Measurements from ENCODE around the gene CNPY4. TPM values are rescaled to one million over a fixed set of nuclear protein-coding genes. Genes with fewer than 3 reads are reported as not detected.

CNPY4 gene
- total RNA-seq, 4 donors from 2014 or later: 3.8 to 8.4 (median 6.5) TPM

- no peak overlapping the region for H3K4me3 ChIP-seq (ENCODE audit: low read depth, poor library complexity, severe bottlenecking)
- intact Hi-C loops (cut with DNase I; ENCODE audit: low total_unique reads): no loop called here
- no peak for TF ChIP-seq CTCF (IDR thresholded peaks at IDR 0.05)
- no peak for TF ChIP-seq POLR2A (IDR thresholded peaks at IDR 0.05)
- WGBS, 2 donors: 80 to 89% methylated on average over 8 to 11 of the region's 11 CpGs
- DNase-seq (ENCODE audit: low spot score in 2 of 2): no peak
Measured at GRCh38 chr7:100173806-100174495, 54.5 kb downstream of the CNPY4 start.

GRCh38 chr7:100174582-100174981 is 55.1 kb downstream of the CNPY4 start:
- 89 to 95% methylated on average over 5 of the region's 5 CpGs for WGBS, 2 donors
- no peak for DNase-seq (ENCODE audit: low spot score in 2 of 2)
- intact Hi-C loops (cut with DNase I; ENCODE audit: low total_unique reads): no loop called here
- no peak overlapping the region for H3K4me3 ChIP-seq (ENCODE audit: low read depth, poor library complexity, severe bottlenecking)
- TF ChIP-seq POLR2A (IDR thresholded peaks at IDR 0.05) (no peak), CTCF (IDR thresholded peaks at IDR 0.05) (no peak)

MicroRNA genes within 50 kb of the gene (microRNA counts, 767-probe panel; counts per million panel counts)
- microRNA hsa-miR-106b-5p: 0 to 358 counts per million in 2 donors
- microRNA hsa-miR-25-3p: 9,387 to 10,601 counts per million in 2 donors
- microRNA hsa-miR-93-5p: 358 to 9,371 counts per million in 2 donors

Small RNA genes lying within 50 kb of the gene (microRNA-seq; reads per million reads assigned to microRNA genes)
- 1,288 to 1,431 reads per million in 2 donors for gene MIR106B (ENCODE audit: borderline number of aligned reads in 1 of 2, borderline replicate concordance in 2 of 2)
- gene MIR25 (ENCODE audit: borderline number of aligned reads in 1 of 2, borderline replicate concordance in 2 of 2): 315 to 382 reads per million in 2 donors
- gene MIR4658 (ENCODE audit: borderline number of aligned reads in 1 of 2, borderline replicate concordance in 2 of 2): 0 reads per million in 2 donors
- 1,854 to 2,253 reads per million in 2 donors for gene MIR93 (ENCODE audit: borderline number of aligned reads in 1 of 2, borderline replicate concordance in 2 of 2)

Other genes with a start within 250 kb of the CNPY4 start
- under 1 TPM in 1 of 4 donors, not detected in 3; 0.32 TPM for gene OR2AE1, start 242.6 kb upstream of the CNPY4 start, total RNA-seq
- gene TRIM4, start 200.1 kb upstream of the CNPY4 start, total RNA-seq: 10 to 100 TPM; 48.4 to 60.0 (median 57.9) TPM
- gene GJC3, start 190.0 kb upstream of the CNPY4 start, total RNA-seq: 1 to 10 TPM in 3 of 4 donors, under 1 TPM in 1; 0.25 to 3.4 (median 1.5) TPM
- gene AZGP1, start 143.6 kb upstream of the CNPY4 start, total RNA-seq: 1,000 to 10,000 TPM in 2 of 4 donors, 100 to 1,000 TPM in 2; 519 to 1,357 (median 824) TPM
- 10 to 100 TPM; 35.0 to 65.2 (median 50.4) TPM for gene ZKSCAN1, start 104.0 kb upstream of the CNPY4 start, total RNA-seq
- gene ZSCAN21, start 69.9 kb upstream of the CNPY4 start, total RNA-seq: 10 to 100 TPM; 13.2 to 25.5 (median 21.4) TPM
- 10 to 100 TPM; 16.4 to 25.9 (median 20.8) TPM for gene ZNF3, start 37.9 kb upstream of the CNPY4 start, total RNA-seq
- 10 to 100 TPM; 22.3 to 42.7 (median 30.0) TPM for gene COPS6, start 30.7 kb upstream of the CNPY4 start, total RNA-seq
- 10 to 100 TPM; 41.5 to 52.2 (median 50.4) TPM for gene MCM7, start 18.2 kb upstream of the CNPY4 start, total RNA-seq
- 10 to 100 TPM; 18.6 to 24.6 (median 21.0) TPM for gene AP4M1, start 18.0 kb upstream of the CNPY4 start, total RNA-seq
- gene TAF6, start 276 bp upstream of the CNPY4 start, total RNA-seq: 10 to 100 TPM; 37.1 to 74.3 (median 42.1) TPM
- gene MBLAC1, start 7.3 kb downstream of the CNPY4 start, total RNA-seq: 1 to 10 TPM; 1.6 to 8.7 (median 6.0) TPM
- gene LAMTOR4, start 29.3 kb downstream of the CNPY4 start, total RNA-seq: 100 to 1,000 TPM; 601 to 803 (median 717) TPM
- gene TRAPPC14, start 39.1 kb downstream of the CNPY4 start, total RNA-seq: 10 to 100 TPM; 20.8 to 46.5 (median 25.2) TPM
- gene GAL3ST4, start 49.0 kb downstream of the CNPY4 start, total RNA-seq: 10 to 100 TPM; 25.3 to 36.1 (median 27.2) TPM
- gene GPC2, start 57.7 kb downstream of the CNPY4 start, total RNA-seq: 10 to 100 TPM in 3 of 4 donors, 1 to 10 TPM in 1; 7.3 to 27.4 (median 11.8) TPM
- gene STAG3, start 58.3 kb downstream of the CNPY4 start, total RNA-seq: 1 to 10 TPM in 2 of 4 donors, under 1 TPM in 2; 0.34 to 1.8 (median 1.0) TPM
- under 1 TPM in 2 of 4 donors, not detected in 2; 0.13 to 0.51 TPM for gene PVRIG, start 100.3 kb downstream of the CNPY4 start, total RNA-seq
- gene SPDYE3, start 188.1 kb downstream of the CNPY4 start, total RNA-seq: not detected
- 10 to 100 TPM; 33.3 to 86.8 (median 47.3) TPM for gene PILRB, start 238.5 kb downstream of the CNPY4 start, total RNA-seq